Stimulated activated CD8-positive, alpha-beta memory T cell treated with anti-CD3 and anti-CD28 coated beads, Interleukin-7, amount 100 ng/mL, for 24 hours (primary cell): ENCODE results near the gene HUNK.

ENCODE experiments used
- DNase-seq: peaks from one replicate; pipeline ENCODE4 v3.0.0-alpha.2; 2020; ENCODE audit warnings: low read depth

HUNK gene

GRCh38 chr21:31896019-31896418 is 23.2 kb downstream of the HUNK start:
- DNase-seq, result no peak

GRCh38 chr21:31897311-31897710 is 24.5 kb downstream of the HUNK start:
- DNase-seq, result no peak

- DNase-seq, result no peak
Observed at GRCh38 chr21:31898933-31899630, 26.3 kb downstream of the HUNK start.

- no peak for DNase-seq
Observed at GRCh38 chr21:31900121-31900895, 27.5 kb downstream of the HUNK start.

GRCh38 chr21:31901315-31901714 is 28.5 kb downstream of the HUNK start:
- DNase-seq, result no peak

- DNase-seq, result no peak
Observed at GRCh38 chr21:31902438-31902837, 29.6 kb downstream of the HUNK start.

GRCh38 chr21:31903896-31904295 is 31.1 kb downstream of the HUNK start:
- DNase-seq, result no peak

GRCh38 chr21:31905503-31906451 is 33.0 kb downstream of the HUNK start:
- DNase-seq, result no peak

- DNase-seq, result no peak
Observed at GRCh38 chr21:31908106-31909031, 35.5 kb downstream of the HUNK start.

- DNase-seq, result no peak
Observed at GRCh38 chr21:31909153-31910073, 36.6 kb downstream of the HUNK start.

- no peak for DNase-seq
Observed at GRCh38 chr21:31910074-31910470, 37.3 kb downstream of the HUNK start.

- DNase-seq, result no peak
Observed at GRCh38 chr21:31911138-31911907, 38.5 kb downstream of the HUNK start.

GRCh38 chr21:31912501-31912900 is 39.7 kb downstream of the HUNK start:
- no peak for DNase-seq

- no peak for DNase-seq
Observed at GRCh38 chr21:31913182-31913608, 40.4 kb downstream of the HUNK start.

GRCh38 chr21:31914472-31914871 is 41.7 kb downstream of the HUNK start:
- no peak for DNase-seq

GRCh38 chr21:31915566-31915965 is 42.7 kb downstream of the HUNK start:
- DNase-seq, result no peak

GRCh38 chr21:31917108-31917507 is 44.3 kb downstream of the HUNK start:
- no peak for DNase-seq

- no peak for DNase-seq
Observed at GRCh38 chr21:31918250-31918775, 45.5 kb downstream of the HUNK start.

GRCh38 chr21:31920275-31920674 is 47.5 kb downstream of the HUNK start:
- DNase-seq, result no peak
